A549 (cell line): ENCODE data around the gene UHRF1.

Source experiments
- CTCF ChIP-seq: fragments of >200 bp; sonication (Bioruptor Twin); formaldehyde crosslinking; IDR thresholded peaks from 3 replicates; pipeline ENCODE4 v1.5.1; 2016
- NR3C1 ChIP-seq: fragments of >200 bp; sonication (Bioruptor Twin); formaldehyde crosslinking; IDR thresholded peaks from 3 replicates; pipeline ENCODE4 v1.6.1; 2017

- TF ChIP-seq NR3C1: no peak
- TF ChIP-seq CTCF: no peak
These were observed 78.5 kb downstream of the UHRF1 start for GRCh38 chr19:4987692-4988370.
